ENCODE measurements around the gene PDE4A.
"Not testable (repeated sequence)": the region's sequence is repeated elsewhere in the genome, so short reads cannot be mapped to it uniquely, and the experiment has no call there.

PDE4A gene

GRCh38 chr19:10424011-10424637 is 3.8 kb downstream of the PDE4A start:
- peak; percentile 79 for DNase-seq (ENCODE audit: low read depth)

DNA sequence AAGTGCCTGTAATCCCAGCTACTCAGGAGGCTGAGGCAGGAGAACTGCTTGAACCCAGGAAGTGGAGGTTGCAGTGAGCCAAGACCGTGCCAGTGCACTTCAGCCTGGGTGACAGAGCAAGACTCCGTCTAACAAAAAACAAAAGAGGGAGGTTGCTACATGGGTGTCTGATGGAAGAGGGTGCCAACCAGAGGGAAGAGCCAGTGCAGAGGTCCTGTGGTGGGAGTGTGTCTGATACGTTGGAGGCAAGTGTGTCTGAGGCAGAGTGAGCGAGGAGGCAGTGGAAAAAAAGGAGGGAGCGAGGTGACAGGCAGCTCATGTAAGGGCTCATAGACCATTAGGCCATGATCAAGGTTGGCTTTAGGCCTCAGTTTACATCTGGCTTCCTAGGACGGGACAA is 6.8 kb downstream of the PDE4A start:
- DNase-seq (ENCODE audit: low read depth), result no peak

DNA sequence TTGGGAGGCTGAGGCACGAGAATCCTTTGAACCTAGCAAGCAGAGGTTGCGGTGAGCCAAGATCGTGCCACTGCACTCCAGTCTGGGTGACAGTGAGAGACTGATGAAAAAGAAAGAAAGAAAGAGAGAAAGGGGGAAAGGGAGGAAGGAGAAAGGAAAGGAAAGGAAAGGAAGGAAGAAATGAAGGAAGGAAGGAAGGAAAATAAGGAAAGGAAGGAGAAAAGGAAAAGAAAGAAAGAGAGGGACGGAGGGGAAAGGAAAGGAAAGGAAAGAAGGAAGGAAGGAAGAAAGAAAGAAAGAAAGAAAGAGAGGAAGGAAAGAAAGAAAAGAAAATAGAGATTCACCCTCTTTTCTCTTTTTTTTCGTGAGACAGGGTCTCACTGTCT is 8.7 kb downstream of the PDE4A start:
- no peak for DNase-seq (ENCODE audit: low read depth)

- peak; percentile 68 for DNase-seq (ENCODE audit: low read depth)
Measured at GRCh38 chr19:10430505-10431253, 10.3 kb downstream of the PDE4A start.

GRCh38 chr19:10431254-10431942 is 11.1 kb downstream of the PDE4A start:
- DNase-seq (ENCODE audit: low read depth), result peak; percentile 36

DNA sequence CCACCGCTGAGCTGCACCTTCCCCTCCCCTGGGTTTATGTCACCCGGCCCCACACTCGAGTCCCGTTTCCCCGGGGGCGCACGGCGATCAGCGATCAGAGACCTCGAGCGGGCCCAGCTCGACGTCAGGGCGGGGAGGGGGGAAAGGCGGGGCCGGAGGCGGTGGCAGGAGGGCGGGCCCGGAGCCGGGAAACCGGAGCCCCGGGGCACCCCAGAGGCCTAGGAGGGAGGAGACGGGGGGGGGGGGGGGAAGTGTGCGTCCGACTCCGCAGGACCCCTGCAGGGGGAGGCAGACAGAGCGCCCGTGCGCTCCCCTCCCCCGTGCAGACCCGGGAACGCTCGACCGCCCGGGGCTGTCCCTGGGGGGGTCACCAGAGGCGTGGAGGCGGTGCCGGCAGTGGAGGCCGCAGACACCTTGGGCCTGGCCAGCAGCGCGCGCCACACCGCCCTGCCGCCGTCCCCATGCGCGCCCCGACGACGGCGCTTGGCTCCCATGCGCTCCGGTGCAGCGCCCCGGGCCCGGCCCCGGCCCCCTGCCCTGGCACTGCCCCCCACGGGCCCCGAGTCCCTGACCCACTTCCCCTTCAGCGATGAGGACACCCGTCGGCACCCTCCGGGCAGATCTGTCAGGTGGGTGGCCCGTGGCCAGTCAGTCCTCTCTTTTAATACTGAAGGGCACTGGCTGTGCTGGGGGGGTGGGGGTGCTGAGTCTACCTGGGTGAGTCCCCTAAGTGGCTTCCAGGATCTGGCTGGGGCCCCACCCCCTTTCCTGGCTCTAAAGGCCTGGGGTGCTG is 11.8 kb downstream of the PDE4A start:
- DNase-seq (ENCODE audit: low read depth), result peak; percentile 62

DNA sequence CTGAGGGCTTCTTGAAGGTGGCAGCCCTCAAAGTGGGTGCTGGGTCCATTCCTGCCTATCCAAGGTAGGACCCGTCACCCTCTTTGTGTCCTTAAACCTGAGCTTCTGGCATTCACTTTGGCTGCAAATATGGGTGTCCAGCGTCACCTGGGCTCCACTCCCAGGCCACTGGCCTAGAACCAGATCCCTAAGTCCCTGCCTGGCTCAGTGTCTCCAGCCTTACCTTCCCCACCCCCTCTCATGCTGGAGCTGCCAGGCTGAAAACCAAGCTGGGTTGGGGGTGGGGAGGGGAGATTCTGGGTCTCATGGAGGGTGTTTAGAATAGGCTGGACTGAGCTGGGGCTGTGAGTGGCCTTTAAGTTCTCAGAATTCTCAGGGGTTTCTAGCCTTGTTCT is 12.4 kb downstream of the PDE4A start:
- DNase-seq (ENCODE audit: low read depth), result no peak

DNA sequence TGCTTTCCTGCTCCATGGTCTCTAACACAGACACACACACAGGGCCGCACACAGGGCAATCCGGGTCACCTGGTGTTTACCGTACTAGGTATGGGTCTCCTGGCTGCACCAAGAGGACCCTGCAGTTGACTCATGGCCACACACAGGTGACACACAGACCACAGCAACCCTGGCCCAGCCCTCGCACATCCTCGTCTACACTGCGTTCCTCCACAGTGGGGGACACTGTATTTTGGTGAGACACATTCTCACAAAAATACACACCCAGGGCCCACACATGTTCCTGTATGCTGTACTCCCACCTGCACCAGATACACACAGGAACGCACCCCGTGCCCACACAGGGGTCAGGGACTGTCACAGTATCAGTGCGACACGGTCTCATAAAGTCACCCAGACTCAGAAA is 12.8 kb downstream of the PDE4A start:
- no peak for DNase-seq (ENCODE audit: low read depth)

- no peak for DNase-seq (ENCODE audit: low read depth)
Measured at GRCh38 chr19:10439588-10439987, 19.2 kb downstream of the PDE4A start.

DNA sequence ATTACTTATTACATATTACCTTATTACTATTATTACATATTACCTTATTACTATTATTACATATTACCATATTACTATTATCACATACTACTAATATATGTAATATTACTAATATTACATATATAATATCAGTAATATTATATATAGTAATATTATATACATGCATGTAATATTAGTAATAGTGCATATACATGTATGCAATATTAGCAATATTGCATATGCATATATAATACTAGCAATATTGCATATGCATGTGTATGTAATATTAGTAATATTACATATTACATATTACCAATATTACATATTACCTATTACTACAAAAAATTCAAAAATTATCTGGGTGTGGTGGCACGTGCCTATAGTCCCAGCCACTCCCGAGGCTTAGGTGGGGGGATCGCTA is 22.4 kb downstream of the PDE4A start:
- no peak for DNase-seq (ENCODE audit: low read depth)

DNA sequence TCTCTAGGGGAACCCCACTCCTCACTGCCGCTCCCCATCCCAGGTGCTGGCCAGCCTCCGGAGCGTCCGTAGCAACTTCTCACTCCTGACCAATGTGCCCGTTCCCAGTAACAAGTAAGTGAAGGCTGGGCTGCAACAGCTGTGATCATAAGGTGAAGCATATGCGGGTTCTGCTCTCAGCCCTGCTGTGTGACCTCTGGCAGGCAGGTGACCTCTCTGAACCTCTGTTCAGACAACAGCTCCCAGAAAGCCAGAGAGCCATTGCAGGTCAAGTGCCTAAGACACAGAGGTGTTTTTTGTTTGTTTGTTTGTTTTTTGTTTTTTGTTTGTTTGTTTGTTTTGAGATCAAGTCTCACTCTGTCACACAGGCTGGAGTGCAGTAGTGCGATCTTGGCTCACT is 28.7 kb downstream of the PDE4A start:
- no peak for DNase-seq (ENCODE audit: low read depth)

GRCh38 chr19:10450191-10450852 is 30.0 kb downstream of the PDE4A start:
- DNase-seq (ENCODE audit: low read depth), result no peak

- DNase-seq (ENCODE audit: low read depth), result peak; percentile 9
Measured at GRCh38 chr19:10450853-10451609, 30.7 kb downstream of the PDE4A start.

DNA sequence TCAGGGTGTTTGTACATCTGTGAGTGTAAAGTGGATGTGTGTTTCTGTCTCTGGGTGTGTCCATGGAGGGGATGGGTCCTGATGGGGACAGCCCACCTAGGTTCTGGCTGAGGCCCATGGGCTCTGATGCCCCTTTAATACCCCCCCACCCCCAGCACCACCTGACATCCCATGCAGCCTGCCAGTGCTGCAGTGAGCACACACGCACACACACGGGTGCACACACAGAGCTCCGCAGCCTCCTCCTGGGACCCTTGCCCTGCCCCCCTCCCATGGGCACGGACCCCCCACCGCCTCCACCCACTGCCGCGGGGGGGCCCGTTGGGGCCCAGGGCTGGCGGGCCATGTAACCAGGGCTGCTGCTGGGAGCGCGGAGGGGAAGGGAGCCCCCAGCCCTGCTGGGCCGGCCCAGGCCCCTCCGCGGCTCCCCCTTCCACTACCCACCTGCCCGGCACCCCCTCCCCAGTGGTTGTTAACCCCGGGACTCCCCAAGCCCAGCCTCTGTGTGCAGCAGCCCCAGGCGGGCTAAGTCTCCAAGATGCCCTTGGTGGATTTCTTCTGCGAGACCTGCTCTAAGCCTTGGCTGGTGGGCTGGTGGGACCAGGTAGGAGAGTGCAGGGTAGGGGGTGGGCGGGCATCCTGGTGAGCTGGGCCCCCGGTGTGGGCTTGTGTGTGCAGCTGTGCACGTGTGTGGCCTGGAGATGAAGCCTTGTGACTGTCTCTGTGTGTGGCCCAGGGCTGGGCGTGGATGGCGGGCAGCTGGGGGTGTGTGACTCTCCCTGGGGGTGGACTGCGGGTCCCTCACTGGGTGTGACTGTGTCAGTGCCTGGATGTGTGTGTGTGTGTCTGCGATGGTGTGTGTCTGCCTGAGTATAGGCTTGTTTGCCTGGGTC is 32.6 kb downstream of the PDE4A start:
- DNase-seq (ENCODE audit: low read depth), result no peak

DNA sequence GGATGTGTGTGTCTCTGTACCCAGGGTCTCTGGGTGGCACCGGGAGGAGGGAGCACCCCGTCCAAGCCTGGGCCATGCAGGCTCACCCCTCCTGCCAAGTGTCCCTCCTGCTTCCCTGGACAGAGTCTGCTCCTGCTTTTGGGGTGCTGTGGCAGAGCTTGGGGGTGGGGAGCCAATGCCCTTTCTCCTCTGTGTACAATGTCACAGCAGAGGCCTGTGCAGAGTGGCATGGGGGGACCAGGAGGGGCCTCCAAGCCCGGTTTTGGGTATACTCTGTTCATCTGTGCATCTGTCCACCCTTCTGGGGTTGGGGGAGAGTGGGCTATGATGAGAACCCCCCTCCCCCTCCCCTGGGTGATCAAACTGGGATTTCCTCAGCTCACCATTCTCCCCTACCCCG is 33.5 kb downstream of the PDE4A start:
- DNase-seq (ENCODE audit: low read depth), result no peak

DNA sequence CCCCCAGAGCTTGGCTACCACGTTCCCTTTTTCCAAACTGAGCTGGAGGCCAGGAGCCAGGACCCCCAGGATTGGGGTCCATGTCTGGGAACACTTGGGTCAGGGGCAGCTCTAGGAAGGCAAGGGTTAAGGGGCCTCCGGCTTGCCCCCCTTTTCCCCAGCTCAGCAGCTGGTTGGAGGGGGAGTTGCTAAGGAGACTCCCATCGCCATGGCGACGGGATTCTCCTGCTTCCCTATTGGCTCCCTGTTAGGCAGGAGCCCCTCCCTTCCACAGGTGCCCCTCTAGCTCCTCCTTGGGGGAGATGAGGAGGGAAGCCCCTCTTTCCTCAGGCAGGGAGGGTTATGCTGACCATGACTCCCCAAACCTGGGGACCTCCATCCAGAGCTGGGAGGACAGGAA is 33.9 kb downstream of the PDE4A start:
- DNase-seq (ENCODE audit: low read depth), result peak; percentile 43

DNA sequence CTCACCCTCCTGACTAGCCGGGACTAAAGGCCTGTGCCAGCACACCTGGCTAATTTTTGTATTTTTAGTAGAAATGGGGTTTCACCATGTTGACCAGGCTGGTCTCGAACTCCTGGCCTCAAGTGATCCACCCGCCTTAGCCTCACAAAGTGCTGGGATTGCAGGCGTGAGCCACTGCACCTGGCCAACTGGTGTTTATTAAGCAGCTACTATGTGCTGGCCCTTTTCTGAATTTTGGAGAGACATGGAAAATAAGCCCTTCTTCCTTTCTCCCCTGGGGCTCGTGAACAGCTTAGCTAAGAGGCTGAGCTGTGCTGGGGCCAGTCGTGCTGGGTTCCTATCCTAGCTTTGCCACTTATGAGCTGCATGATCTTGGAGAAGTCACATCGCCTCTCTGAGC is 38.4 kb downstream of the PDE4A start:
- DNase-seq (ENCODE audit: low read depth), result not testable (repeated sequence)

DNA sequence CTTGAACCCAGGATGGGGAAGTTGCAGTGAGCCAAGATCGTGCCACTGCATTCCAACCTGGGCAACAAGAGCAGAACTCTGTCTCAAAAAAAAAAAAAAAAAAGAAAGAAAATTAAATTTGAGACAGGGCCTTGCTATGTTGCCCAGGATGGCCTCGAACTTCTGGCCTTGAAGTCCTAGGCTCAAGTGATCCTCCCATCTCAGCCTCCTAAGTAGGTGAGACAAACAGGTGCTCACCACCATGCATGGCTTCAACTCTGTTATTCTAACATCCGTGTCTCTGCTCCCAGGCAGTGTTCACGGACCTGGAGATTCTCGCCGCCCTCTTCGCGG is 40.3 kb downstream of the PDE4A start:
- DNase-seq (ENCODE audit: low read depth), result no peak

GRCh38 chr19:10461047-10461949 is 41.0 kb downstream of the PDE4A start:
- DNase-seq (ENCODE audit: low read depth), result peak; percentile 94

Measured in EH (cell line).